CD4-positive, alpha-beta T cell treated with Interleukin-6 at 100 ng/mL for 8 hours (primary cell): ENCODE results near the gene ENO4.

Experiments used
- DNase-seq: peaks from one replicate; pipeline ENCODE4 v3.0.0-alpha.2; 2020; ENCODE audit warnings: mixed read lengths, low spot score

ENO4 gene

DNA sequence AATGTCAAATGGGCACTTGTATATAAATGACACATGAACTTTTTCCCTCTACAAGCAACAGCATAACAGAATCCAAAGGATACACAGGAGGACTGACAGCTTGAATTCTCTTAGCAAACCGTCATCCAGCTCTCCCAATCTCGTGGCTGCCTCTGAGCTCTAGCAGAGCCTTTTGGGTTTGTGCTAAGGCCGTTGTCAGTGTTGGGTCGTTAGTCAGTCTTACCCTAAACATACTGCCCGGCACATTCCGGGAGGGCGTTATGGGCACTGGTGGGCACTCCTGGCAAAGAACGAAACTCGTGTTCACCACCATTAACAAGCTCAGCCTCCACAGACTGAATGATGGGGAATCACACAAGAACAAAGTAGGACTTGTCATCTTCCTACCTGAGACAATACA, 19.6 kb upstream of the ENO4 start:
- no peak for DNase-seq

DNA sequence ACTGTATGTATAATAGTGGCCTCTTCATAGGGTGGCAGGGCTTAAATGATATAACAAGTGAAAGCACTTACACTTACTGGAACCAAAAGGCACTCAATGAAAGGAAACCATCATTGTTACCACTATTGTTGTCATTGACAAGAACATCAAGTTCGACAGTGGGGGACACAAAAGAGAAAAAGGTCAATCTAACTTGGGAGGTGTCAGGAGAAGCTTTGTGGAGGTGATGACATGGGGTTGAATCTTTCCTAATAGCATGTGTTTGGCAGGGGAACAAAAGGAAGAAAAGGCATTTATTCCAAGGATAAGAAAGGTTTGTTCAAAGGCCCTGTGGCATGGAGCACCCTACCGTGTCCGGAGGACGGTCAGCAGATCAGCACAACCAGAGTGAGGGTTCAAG, 18.2 kb upstream of the ENO4 start:
- DNase-seq: no peak

- DNase-seq: no peak
These were observed 17.5 kb upstream of the ENO4 start for GRCh38 chr10:116831790-116832189.

DNA sequence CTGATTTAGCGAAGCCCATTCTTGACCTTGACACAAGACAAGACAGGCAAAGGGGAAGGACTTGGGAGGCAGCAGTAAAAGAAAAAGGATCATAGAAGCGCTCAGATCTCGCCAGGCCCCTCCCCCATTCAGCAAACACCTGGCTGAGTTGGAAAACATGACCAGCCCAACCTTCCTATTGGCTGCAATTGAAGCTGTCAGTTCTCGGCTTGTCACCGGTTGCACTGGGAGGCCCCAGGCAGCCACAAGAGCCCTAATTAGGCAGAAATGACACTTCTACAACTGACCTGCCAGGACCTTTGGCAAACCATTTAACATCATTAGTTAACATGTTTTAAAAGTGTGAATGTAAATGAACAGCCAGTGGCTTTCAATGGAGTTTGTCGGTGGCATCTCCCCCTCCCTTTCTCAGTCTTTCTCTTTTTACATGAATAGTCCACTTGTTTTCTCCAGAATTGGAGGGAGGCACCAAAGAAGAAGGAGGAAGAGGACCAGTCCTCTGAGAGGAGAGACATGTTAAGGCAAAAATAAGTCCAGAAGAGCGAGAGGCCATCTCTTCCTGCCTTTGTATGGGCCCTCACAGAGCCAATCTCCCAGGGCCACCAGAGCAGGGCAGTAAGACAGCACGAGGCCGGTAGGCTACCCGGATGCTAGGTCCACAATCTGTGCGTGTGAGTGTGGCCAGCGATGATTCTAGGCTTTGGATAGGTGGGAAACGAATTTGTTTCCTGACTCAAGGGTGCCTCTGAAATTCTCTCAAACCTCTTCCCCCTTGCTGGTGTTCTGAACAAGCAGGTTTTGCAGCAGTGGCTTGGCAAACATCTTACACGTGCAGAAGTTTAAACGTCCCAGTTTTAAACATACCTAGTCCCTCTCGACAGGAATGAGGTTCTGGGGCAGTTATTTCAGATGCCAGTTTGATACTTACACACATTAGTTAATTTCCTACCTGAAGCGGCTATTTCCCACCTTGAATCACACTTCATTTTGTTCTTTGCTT, 15.0 kb upstream of the ENO4 start:
- DNase-seq: no peak

- no peak for DNase-seq
These were observed 13.6 kb upstream of the ENO4 start for GRCh38 chr10:116835658-116836057.

DNA sequence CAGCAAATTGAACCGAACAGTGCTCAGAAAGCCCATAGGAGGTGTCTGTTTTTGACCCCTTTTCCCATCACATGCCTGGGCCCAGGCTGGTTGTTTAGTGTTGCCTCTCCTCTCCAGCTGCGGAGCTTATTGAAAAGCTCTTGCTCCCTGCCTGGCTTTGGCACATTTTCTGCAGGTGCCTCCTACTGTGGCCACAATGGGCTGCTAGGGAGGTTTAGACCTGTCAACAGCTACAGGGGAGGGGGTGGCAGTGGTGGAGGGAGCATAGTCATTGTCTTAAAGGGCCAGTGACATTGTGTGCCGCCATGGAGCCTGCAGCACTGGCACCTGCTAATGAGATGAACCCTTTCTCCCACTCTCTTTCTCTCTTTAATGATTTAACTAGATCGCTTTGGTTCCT, 13.2 kb upstream of the ENO4 start:
- no peak for DNase-seq

GRCh38 chr10:116836902-116837523, 12.3 kb upstream of the ENO4 start:
- DNase-seq: no peak

DNA sequence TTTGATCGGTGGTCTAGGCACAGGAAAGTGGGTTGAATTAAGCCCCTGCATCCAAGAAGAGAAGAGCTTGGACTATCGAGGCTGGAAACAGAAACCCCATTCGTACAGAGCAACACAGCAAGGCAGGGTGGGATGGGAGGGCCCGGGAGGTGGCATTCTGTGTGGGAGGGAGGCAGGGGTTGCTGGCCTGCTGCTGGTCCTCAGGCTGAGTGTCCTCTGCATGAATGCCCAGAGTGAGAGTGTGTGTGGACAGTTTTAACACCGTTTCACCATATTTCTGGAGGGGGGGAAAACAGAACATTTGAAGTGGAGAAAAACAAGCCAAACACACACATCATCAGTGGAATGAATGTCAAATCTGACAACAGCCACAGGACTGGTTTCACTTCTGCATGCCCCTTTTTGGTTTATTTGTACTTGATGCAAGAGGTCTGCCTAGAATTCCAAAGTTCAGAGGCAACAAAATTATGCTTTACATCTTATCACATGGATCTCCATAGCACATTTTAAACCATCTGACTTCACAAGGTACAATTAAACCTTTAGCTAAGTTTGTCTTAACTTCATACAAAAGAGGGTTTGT, 11.1 kb upstream of the ENO4 start:
- DNase-seq: no peak

- no peak for DNase-seq
These were observed 8.8 kb upstream of the ENO4 start for GRCh38 chr10:116840389-116841075.

- DNase-seq: no peak
These were observed 3.5 kb upstream of the ENO4 start for GRCh38 chr10:116845823-116846222.

- no peak for DNase-seq
These were observed 1.0 kb upstream of the ENO4 start for GRCh38 chr10:116848032-116848943.

- no peak for DNase-seq
These were observed 403 bp upstream of the ENO4 start for GRCh38 chr10:116848944-116849247.

DNA sequence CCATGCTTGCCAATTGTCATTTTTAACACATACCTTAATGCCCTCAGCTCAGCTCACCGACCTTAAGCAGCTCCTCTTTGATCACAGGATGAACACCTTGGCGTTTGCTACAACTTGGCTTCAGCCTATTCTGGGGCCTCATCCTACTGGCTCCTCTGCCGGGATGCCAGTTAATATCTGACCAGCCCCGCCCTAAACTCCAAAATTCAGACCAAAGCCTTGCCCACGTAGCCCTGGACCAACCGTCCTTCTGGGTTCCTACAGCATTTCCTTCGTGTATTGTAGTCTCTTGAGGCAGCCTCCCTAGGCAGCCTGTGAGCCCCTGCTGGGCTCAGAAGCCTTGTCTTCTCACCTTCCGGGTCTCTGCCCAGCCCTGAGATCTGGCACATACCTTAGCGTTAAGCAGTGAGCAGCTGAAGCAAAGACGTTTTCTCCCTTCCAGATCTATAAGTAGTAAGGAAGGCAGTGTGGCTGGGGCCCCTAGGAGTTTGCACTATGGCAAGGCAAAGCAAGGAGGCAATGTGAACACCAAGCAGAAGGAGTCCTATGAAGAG, 836 bp downstream of the ENO4 start:
- DNase-seq: no peak

- no peak for DNase-seq
These were observed 2.9 kb downstream of the ENO4 start for GRCh38 chr10:116852246-116852645.

GRCh38 chr10:116853287-116853686, 4.0 kb downstream of the ENO4 start:
- DNase-seq: no peak

DNA sequence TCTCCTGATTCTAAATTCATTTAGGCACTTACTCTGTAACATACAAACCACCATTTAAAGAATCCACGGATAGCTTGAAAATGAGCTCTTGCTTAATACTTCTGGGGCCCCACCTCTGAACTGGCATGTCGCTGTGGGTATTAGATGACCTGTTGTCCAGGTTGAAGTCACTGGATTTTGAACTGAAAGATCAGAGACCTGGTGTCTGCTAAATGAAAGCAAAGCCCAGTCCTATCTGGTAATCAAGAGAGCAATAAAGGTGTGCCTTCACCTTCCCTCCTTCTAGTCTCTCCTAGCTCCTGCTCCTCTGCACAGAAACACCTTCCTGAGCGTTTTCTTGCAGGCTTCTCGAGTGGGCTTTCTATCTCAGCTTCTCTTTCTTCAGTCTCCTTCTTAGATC, 4.4 kb downstream of the ENO4 start:
- no peak for DNase-seq

GRCh38 chr10:116857156-116857555, 7.9 kb downstream of the ENO4 start:
- no peak for DNase-seq

DNA sequence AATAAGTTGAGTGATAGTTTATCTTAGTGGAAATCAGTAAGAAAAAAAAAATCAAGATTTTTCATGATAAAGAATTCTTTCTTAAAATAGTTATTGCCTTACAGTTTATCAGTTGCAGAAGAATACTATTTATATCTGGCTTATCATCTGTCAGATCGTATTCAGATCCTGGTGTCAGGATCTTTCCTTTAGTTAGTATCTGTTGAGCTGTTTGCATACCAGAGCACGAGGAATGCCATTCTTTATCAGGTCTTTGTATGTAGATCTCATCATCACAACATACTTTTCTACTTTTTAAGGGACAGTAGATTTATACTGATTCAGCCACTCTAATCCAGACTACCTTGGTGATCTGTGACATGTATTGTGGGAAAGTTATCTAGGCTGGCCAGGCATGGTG, 12.5 kb downstream of the ENO4 start:
- DNase-seq: no peak

DNA sequence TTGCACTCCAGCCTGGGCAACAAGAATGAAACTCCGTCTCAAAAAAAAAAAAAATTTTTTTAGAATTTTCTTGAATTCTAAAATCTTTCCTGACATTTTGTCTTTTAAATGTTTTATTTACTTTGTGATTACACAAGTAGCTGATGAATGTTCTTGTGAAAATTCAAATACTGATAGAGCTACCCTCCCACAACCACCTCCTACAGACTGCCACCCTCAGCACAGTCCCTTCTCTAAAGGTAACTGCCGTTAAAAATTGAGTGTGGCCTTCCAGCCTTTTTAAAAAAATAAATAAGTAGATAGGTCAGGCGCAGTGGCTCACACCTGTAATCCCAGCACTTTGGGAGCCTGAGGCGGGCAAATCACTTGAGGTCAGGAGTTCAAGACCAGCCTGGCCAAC, 15.1 kb downstream of the ENO4 start:
- no peak for DNase-seq

- DNase-seq: no peak
These were observed 16.8 kb downstream of the ENO4 start for GRCh38 chr10:116866066-116866465.

DNA sequence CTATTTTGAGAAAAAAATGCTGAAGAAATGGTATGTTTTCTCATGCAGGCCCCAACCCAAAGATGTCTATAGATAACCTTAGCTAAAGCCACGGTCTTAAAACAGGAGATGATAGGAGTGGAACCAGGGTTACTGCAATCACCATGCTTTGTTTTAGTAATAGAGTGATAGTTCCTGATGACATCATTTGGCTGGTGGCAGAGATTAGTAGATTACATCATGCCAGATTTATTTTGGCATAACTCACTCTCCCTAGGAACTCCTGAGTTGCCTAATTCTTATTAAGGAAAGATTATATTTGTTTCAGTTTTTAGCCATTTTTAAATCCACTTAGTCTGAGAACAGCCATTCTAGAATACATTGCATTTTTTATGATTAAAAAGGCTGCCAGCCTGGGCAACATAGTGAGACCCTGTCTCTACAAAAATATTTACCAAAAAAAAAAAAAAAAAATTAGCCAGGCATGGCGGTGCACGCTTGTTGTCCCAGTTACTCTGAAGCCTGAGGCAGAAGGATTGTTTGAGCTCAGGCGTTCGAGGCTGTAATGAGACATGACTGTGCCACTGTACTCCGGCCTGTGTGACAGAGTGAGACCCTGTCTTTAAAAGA, 17.8 kb downstream of the ENO4 start:
- DNase-seq: no peak
